Bronchial epithelial cell (primary cell): ENCODE measurements around the gene VEGFD. TPM values are rescaled to one million over a fixed set of nuclear protein-coding genes. Genes with fewer than 3 reads are reported as not detected.

ENCODE experiments used
- DNase-seq: peaks from one replicate; pipeline ENCODE4 v3.0.0-alpha.2; 2010; ENCODE audit warnings: low read depth
- FAIRE-seq: peaks from 2 replicates; lab custom pipeline; 2011; peaks lifted over from hg19 to GRCh38; lab: Jason Lieb, UNC
- H3K27me3 ChIP-seq: 2 replicates; pipeline ENCODE4 v1.5.1; 2011; ENCODE audit warnings: low read length; ENCODE audit not compliant: control insufficient read depth, insufficient read depth
- H3K36me3 ChIP-seq: 2 replicates; pipeline ENCODE4 v1.5.1; 2011; ENCODE audit warnings: low read length; ENCODE audit not compliant: control insufficient read depth, insufficient read depth
- H3K4me3 ChIP-seq: 2 replicates; pipeline ENCODE4 v1.5.1; 2011; ENCODE audit warnings: mild to moderate bottlenecking, low read depth, low read length, control low read depth
- CTCF ChIP-seq: IDR thresholded peaks from 2 replicates; pipeline ENCODE4 v1.5.1; 2011; ENCODE audit warnings: mild to moderate bottlenecking, moderate library complexity, low read length, control low read depth, inconsistent platforms; ENCODE audit not compliant: insufficient read depth, severe bottlenecking
- total RNA-seq: library from RNA; depleted of rRNA; stranded (reverse); fragments of >200 nt; gene quantifications from 2 replicates; pipeline ENCODE4 v1.2.1, GENCODE V29; 2014

Gene VEGFD
- total RNA-seq, 1 donor from 2014 or later, result 0.26 TPM

GRCh38 chrX:15344106-15344505, 40.1 kb downstream of the VEGFD start:
- FAIRE-seq, result no peak
- Histone ChIP-seq H3K36me3 (no peaks in the 10 kb centered on the region), H3K4me3 (no peak overlapping the region), H3K27me3 (no peaks in the 10 kb centered on the region)
- no peak for TF ChIP-seq CTCF
- no peak for DNase-seq

GRCh38 chrX:15343075-15343476, 41.1 kb downstream of the VEGFD start:
- no peak for FAIRE-seq

GRCh38 chrX:15340867-15341266, 43.3 kb downstream of the VEGFD start:
- DNase-seq (no peak), FAIRE-seq (no peak)
- TF ChIP-seq CTCF, result no peak
- H3K36me3 ChIP-seq, result no peaks in the 10 kb centered on the region
- no peak overlapping the region for H3K4me3 ChIP-seq
- no peaks in the 10 kb centered on the region for H3K27me3 ChIP-seq

More at GRCh38 chrX:15343075-15343476, 41.1 kb downstream of the VEGFD start:
- no peaks in the 10 kb centered on the region for H3K27me3 ChIP-seq
- DNase-seq, result peak; percentile 29
- no peak for TF ChIP-seq CTCF
- H3K4me3 ChIP-seq, result no peak overlapping the region
- no peaks in the 10 kb centered on the region for H3K36me3 ChIP-seq

DNA sequence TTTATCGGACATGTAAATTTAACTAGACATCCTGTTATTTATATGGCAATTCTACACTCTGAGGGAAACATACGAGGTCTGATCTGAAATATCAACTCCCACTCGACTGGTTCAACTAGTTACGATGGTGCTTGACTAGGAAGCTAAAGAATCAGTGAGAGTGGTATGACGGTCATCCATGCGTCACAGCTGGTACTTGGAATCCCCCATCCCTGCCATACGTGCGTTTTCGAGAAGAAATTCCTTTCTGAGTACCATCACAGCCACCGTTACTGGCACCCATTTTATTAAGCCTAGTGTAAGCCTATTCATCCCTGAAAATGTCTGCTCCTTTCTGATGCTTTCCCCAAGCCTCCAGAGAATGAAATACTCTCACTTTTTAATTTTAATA, 48.2 kb downstream of the VEGFD start:
- H3K4me3 ChIP-seq, result peak overlapping the region; percentile 78
- TF ChIP-seq CTCF, result no peak
- no peaks in the 10 kb centered on the region for H3K27me3 ChIP-seq
- H3K36me3 ChIP-seq, result peaks cover 3% of the 10 kb centered on the region
- DNase-seq, result peak; percentile 86
- FAIRE-seq, result no peak

- Histone ChIP-seq H3K27me3 (no peaks in the 10 kb centered on the region), H3K36me3 (peaks cover 3% of the 10 kb centered on the region), H3K4me3 (peak within 1 kb of the TSS; percentile 78)
- FAIRE-seq, result no peak
- no peak for TF ChIP-seq CTCF
- peak; percentile 87 for DNase-seq
These were observed 48.8 kb downstream of the VEGFD start, which contains the start of gene PIGA for GRCh38 chrX:15335135-15336022. PIGA (minus strand) TSS chrX:15335523; CDS start chrX:15331930, 3,593 bp downstream.
